ENCODE data around the gene YBX2.
A peak's percentile ranks its signal among the peaks of the same experiment; 100 is the strongest.
"Not testable (repeated sequence)": the region's sequence is repeated elsewhere in the genome, so short reads cannot be mapped to it uniquely, and the experiment has no call there.

YBX2 gene

DNA sequence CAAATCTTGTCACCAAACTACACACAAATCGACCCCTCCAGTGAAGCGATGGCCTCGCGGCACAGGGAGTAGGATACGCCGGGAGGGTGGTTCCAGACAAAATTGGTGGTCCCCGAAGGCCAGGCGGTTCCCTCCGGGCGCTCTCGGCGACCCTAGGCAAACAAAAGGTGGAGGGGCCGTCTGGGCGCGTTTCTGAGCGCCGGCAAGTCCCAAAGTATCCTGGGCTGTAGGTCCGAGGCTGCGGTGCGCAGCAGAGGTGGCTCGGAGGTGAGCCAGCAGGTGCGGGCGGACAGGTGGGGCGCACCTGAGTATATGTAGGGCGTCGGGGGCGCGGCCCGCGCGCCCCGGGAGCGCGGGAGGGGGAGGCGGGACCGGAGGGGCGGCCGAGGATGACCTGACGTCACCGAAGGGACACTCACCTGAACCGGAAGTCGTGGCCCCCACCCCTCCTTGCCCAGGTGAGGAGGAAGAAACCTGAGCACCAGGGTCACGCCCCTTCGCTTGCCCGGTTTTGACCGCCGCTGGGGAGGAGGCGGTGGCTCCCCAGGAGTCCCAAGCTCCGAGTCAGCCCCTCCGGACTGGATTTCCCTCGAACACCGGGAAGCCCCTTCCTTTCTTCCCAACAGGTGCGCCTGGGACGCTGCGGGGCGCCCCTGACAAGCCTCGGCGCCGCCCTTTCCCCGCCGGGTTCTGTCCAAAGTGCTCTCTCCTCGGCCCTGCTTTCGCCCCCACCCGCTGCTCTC is 32.1 kb downstream of the YBX2 start, which contains the start of gene CLDN7:
Gene CLDN7, minus strand, starts transcription at position 287 of the 743 bp plus-strand sequence. CDS start 435 bp downstream, outside the sequence.
- no peak for DNase-seq

- DNase-seq = no peak
Measured at GRCh38 chr17:7261379-7262191, 32.9 kb downstream of the YBX2 start.

- DNase-seq = no peak
Measured at GRCh38 chr17:7260651-7261378, 33.6 kb downstream of the YBX2 start.

GRCh38 chr17:7260151-7260550 is 34.3 kb downstream of the YBX2 start:
- no peak for DNase-seq

DNA sequence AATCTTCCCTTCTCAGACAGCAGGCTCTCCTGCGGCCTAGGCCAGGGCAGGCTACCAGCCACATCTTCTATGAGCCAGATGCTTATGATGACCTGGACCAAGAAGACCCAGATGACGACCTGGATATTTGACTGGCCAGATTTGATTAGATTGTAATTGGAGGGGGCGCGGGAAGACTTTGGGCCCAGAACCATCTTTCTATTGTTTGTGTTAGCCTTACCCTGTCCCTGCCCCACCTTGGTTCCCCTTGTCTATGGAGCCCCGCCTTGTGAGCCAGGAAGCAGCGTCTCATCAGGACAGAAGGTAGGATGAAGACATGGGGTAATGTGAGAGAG is 34.9 kb downstream of the YBX2 start:
- no peak for DNase-seq

DNA sequence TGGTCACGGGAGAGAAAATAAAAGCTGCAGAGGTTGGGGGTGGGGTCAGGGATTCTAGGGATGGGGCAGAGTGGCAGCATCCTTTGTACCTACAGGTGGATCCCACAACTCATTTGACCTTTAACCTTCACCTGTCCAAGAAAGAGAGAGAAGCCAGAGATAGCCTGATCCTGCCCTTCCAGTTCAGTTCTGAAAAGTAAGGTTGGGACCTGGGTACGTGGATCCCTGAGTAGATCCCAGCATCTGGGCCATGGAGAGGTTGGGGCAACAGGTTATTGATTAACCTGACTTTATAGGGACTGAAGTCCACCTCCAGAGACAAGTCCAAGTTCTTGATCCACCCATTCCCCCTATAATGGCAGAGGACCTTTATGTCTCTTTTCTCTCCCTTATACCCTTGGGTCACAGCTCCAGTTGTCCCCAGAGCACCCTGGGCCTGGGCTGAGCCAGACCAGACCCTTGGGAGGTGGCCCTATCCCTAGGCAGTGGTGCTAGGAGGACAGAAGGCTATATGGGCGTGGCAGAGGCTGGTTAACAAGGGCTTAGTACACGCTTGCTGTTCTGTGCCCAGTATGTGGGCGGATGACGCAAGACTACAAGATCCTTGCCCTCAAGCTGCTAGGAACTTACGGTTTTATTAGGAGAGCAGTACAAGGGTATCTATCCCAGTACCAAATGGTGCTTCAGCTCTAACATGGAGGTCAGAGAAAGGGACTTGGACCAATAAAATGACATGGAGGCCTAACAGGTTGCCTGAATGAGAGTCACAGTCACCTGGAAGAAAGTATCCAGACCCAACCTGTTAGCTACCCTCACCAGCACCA is 35.5 kb downstream of the YBX2 start:
- DNase-seq = no peak

GRCh38 chr17:7256766-7257456 is 37.5 kb downstream of the YBX2 start:
- DNase-seq = no peak

DNA sequence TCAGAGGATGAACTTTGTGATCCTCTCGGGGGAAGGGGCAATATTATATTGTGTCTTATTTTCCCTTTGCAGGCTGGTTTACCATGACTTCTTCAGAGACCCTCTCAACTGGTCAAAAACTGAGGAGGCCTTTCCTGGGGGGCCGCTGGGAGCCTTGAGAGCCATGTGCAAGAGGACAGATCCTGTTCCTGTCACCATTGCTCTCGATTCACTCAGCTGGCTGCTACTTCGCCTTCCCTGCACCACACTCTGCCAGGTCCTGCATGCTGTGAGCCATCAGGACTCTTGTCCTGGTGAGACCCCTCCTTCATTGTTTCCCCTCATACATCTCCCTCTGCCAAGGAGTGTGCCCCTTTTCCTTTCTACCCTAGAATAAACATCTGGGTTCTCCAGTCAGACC is 39.9 kb downstream of the YBX2 start:
- DNase-seq = no peak

DNA sequence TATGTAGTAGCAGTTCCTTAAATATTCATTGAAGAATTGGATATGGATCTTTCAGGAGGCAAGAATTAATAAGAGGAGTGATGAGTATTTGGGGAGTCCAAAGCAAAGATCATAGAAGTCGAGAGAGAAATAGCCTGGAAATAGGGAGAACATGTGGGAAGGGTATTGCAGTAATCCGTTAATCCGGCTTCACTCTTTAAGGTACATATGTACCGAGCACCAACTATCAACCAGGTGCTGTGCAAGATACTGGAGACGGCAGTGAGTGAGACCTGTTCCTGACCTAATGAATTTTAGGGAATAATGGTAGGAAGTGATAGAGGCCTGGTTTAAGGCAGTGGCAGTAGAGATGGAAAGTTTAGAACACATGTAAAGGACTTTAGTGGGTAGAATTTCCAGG is 41.4 kb downstream of the YBX2 start:
- no peak for DNase-seq

DNA sequence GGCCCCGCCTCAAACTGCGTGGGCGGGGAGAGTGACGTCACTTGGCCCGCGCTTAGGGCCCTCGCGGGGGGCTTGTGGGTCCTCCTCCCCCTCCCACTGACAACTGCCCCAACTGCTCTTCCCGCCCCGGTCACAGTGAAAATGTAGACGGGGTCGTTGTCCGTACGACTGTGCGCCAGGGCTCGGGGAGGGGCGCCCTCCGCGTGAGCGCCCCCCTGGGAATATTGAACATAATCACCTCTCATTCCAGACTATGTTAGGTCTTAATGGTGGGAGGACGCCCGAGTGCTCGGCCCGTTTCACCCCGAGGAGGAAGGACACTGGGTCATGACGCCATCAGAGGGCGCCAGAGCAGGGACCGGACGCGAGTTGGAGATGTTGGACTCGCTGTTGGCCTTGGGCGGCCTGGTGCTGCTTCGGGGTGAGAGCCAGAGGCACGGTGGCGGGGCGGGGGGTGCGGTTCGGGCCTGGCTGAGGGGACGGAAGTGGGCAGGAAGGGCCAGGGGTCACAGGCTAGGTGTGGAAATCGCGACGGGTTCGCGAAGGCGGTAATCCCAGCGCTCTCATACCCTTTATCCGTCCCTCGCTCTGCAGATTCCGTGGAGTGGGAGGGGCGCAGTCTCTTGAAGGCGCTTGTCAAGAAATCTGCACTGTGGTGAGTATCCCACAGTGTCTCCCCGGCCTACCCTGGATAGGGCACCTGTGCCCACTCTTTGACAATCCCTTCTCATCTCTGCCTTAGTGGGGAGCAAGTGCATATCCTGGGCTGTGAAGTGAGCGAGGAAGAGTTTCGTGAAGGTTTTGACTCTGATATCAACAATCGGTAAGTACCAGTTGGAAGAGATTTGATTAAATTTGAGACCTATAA is 42.0 kb downstream of the YBX2 start, which contains the start of gene ELP5:
Gene ELP5, plus strand, starts transcription at position 40 of the 868 bp plus-strand sequence. Its CDS starts 336 bp downstream, at position 376.
- DNase-seq = peak; percentile 93

- DNase-seq = peak; percentile 99
Measured at GRCh38 chr17:7251661-7252175, 42.7 kb downstream of the YBX2 start, which contains the start of gene CTDNEP1. CTDNEP1 (minus strand) TSS chr17:7251734; CDS start chr17:7251296, 438 bp downstream.

DNA sequence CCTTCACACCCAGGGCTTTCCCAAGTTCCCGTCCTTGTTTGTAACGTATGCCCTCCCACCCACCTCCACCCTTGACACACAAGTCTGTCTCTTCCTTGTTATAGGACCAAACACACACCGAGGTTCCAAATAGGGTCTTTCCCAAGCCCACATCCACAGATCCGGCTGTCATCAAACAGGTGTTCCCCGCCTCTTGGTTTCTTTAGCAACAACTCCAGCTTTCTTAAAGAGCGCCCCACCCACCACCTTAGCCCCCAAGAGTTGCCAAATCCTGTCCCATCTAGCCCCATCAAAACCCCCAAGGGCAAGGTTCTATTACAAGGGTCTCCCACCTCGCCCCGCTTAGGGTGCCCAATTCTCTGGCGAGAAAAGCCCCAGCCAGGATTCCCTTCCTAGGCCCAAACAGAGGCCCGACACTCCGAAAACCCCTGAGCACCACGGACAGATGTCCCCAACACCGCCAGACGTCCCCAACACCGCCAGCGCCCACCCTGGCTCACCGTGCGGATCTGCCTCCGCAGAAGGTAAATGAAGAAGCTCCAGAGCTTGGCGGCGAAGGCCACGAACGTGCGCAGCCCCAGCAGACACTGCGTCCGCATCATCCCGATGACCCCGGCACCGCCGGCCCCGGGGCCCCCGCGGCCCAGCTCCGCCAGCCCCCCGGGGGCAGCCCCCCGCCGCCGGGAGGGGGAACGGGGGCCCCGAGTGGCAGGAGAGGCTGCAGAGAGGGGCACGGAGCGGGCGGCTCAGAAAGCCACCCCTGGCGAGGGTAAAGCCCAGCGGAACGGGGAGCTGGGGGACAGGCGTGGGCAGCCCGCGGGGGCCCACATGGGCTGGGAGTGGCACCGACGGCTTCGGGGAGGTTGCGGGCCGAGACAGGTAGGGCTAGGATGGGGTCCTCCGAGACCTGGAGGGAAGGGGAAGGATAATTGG is 43.5 kb downstream of the YBX2 start:
- peak; percentile 22 for DNase-seq

DNA sequence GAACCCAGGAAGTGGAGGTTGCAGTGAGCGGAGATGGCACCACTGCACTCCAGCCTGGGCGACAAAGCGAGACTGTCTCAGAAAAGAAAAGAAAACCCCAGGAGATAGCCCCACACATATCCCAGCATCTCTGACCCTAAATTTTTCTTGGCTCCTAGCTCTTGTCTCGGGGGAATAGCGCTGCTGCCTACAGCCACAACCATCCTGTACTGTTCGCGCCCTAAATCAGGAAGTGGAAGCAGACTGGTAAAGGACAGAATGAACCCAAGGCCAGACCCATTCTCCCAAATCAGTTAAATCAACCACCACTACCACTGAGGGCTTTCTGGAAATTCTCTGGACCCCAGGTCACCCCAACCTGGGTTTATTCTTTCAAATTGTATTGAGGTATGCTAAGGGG is 44.6 kb downstream of the YBX2 start:
- no peak for DNase-seq

GRCh38 chr17:7249214-7249613 is 45.2 kb downstream of the YBX2 start:
- no peak for DNase-seq

DNA sequence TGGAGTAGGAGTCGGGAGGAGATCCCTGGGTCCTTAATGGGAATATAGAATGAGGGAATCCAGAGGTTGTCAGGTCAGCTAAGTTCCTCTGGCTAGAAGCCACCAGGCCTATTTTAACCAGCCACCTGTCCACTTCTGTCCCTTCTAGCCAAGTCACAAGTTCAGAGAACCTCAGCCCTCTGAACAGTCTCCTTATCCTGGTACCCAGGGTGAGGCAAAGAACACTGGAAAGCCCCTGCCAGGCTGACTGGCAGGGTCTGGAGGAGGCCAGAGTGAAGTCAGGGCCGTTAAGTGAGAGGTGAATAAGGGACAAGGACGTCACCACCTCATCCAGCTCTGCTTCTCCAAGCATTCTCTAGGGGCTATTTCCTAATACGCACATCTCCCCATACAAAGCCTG is 45.6 kb downstream of the YBX2 start:
- no peak for DNase-seq

- no peak for DNase-seq
Measured at GRCh38 chr17:7246779-7247178, 47.7 kb downstream of the YBX2 start.

DNA sequence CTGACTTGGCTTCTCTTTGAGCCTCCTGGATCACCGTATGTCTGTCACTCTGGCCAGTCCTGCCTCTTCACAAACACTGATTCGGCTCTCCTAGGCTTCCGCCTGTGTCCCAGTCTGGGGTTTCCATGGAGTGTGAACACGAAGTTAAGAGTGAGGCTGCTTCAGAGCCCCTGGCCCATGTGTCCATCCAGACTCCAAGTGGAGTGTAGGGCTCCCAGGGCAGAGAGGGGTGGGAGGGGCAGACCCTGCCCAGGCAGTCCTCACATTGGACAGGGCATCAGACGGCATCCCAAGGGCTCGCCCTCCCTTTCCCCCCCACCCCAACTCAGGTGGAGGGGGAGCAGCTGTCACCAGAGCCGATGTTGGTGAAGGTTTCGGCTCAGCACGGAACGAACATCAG is 50.6 kb downstream of the YBX2 start:
- DNase-seq = not testable (repeated sequence)

DNA sequence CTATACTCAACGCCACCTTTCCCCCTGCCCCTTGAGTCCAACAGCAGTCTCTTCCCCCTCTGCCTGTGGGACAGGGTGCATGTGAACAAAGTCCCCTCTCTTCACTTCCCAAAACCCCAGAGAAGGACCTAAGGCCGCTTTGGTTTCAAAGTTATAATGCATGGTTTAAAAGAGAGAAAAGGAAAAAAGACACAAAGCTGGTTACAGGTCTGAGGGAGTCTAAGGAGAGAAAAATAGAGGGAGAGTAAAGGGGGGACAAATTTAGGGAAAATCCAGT is 51.0 kb downstream of the YBX2 start:
- no peak for DNase-seq

- peak; percentile 91 for DNase-seq
Measured at GRCh38 chr17:7242717-7243452, 51.6 kb downstream of the YBX2 start.
